ENCODE data around the gene KRT5. TPM values are rescaled to one million over a fixed set of nuclear protein-coding genes. Genes with fewer than 3 reads are reported as not detected.
A peak's percentile ranks its signal among the peaks of the same experiment; 100 is the strongest.

Gene KRT5
- total RNA-seq, 1 donor = 0.36 TPM

DNA sequence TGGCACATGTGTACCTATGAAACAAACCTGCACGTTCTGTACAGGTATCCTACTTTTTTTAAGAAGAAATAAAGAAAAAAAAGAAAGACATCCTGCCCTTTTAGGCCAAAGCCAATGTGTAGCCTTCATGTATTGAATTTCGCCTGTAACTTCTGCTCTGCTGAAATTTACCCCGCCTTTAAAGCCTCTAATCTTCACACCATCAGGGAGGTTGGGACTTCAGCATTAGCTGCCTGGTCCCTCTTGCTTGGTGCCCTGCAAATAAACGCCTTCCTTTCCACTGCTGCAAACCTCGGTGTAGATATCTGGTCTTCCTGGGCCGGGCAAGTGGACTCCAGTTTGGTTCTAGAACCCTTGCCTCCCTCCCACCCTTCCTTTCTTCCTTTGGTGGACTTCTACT, 35.4 kb upstream of the KRT5 start:
- DNase-seq (ENCODE audit: insufficient read length, low spot score, missing footprints) = no peak
- H3K27me3 ChIP-seq (ENCODE audit: insufficient read depth, low read length) = peaks cover 32% of the 10 kb centered on the region
- no peaks in the 10 kb centered on the region for H3K9me3 ChIP-seq (ENCODE audit: low read depth, low read length)
- H3K4me3 ChIP-seq (ENCODE audit: insufficient read depth, low read length) = no peak overlapping the region
- H4K20me1 ChIP-seq (ENCODE audit: insufficient read depth, low read length) = peaks cover 1% of the 10 kb centered on the region
- H3K79me2 ChIP-seq (ENCODE audit: insufficient read depth, low read length) = no peaks in the 10 kb centered on the region
- H2AFZ ChIP-seq (ENCODE audit: low read length) = no peak overlapping the region
- TF ChIP-seq, protein P1, sequence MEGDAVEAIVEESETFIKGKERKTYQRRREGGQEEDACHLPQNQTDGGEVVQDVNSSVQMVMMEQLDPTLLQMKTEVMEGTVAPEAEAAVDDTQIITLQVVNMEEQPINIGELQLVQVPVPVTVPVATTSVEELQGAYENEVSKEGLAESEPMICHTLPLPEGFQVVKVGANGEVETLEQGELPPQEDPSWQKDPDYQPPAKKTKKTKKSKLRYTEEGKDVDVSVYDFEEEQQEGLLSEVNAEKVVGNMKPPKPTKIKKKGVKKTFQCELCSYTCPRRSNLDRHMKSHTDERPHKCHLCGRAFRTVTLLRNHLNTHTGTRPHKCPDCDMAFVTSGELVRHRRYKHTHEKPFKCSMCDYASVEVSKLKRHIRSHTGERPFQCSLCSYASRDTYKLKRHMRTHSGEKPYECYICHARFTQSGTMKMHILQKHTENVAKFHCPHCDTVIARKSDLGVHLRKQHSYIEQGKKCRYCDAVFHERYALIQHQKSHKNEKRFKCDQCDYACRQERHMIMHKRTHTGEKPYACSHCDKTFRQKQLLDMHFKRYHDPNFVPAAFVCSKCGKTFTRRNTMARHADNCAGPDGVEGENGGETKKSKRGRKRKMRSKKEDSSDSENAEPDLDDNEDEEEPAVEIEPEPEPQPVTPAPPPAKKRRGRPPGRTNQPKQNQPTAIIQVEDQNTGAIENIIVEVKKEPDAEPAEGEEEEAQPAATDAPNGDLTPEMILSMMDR (IDR thresholded peaks at IDR 0.05; ENCODE audit: extremely low read depth, low read depth, low read length) = no peak
- H3K4me2 ChIP-seq (ENCODE audit: insufficient read depth, low read length) = no peak overlapping the region
- H3K27ac ChIP-seq (ENCODE audit: low read depth, low read length) = no peak overlapping the region
- H3K36me3 ChIP-seq (ENCODE audit: insufficient read depth, low read length) = no peaks in the 10 kb centered on the region
- H3K4me1 ChIP-seq (ENCODE audit: insufficient read depth, low read length) = no peaks in the 10 kb centered on the region

- H3K36me3 ChIP-seq (ENCODE audit: insufficient read depth, low read length) = no peaks in the 10 kb centered on the region
- H3K27ac ChIP-seq (ENCODE audit: low read depth, low read length) = no peak within 1 kb of the TSS
- no peaks in the 10 kb centered on the region for H3K4me1 ChIP-seq (ENCODE audit: insufficient read depth, low read length)
- H2AFZ ChIP-seq (ENCODE audit: low read length) = no peak within 1 kb of the TSS
- TF ChIP-seq, protein P1 (IDR thresholded peaks at IDR 0.05; ENCODE audit: extremely low read depth, low read depth, low read length) = no peak
- no peak for DNase-seq (ENCODE audit: insufficient read length, low spot score, missing footprints)
- H3K27me3 ChIP-seq (ENCODE audit: insufficient read depth, low read length) = peaks cover 45% of the 10 kb centered on the region
- H3K4me2 ChIP-seq (ENCODE audit: insufficient read depth, low read length) = no peak within 1 kb of the TSS
- no peaks in the 10 kb centered on the region for H3K79me2 ChIP-seq (ENCODE audit: insufficient read depth, low read length)
- H3K9me3 ChIP-seq (ENCODE audit: low read depth, low read length) = no peaks in the 10 kb centered on the region
- H3K4me3 ChIP-seq (ENCODE audit: insufficient read depth, low read length) = no peak within 1 kb of the TSS
- peaks cover 3% of the 10 kb centered on the region for H4K20me1 ChIP-seq (ENCODE audit: insufficient read depth, low read length)
Measured at GRCh38 chr12:52552681-52553195, 32.5 kb upstream of the KRT5 start, which contains the start of gene KRT71. KRT71 (minus strand) TSS chr12:52553145; CDS start chr12:52553077, 68 bp downstream.

DNA sequence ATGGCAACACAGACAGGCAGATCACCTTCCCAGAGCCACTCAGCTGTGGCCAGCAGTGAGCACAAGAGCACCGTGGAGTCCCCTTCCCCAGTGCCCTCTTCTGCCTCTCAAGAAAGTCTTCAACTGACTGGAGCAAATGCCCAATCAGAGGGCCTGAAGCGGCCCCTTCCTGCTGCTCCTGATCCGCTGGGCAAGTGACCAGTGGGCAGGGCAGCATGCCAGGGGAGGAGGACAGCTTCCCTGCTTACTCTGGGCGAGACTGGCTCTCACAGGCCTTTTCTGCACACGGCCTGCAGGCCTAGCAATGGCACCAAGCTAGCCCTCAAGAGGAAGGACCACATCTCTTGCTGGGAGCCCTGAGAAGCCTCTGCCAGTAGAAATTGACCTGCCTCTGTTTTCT, 31.9 kb upstream of the KRT5 start:
- Histone ChIP-seq H3K79me2 (ENCODE audit: insufficient read depth, low read length) (no peaks in the 10 kb centered on the region), H3K36me3 (ENCODE audit: insufficient read depth, low read length) (no peaks in the 10 kb centered on the region), H3K27ac (ENCODE audit: low read depth, low read length) (no peak overlapping the region), H3K4me1 (ENCODE audit: insufficient read depth, low read length) (no peaks in the 10 kb centered on the region), H3K27me3 (ENCODE audit: insufficient read depth, low read length) (peaks cover 50% of the 10 kb centered on the region), H3K4me3 (ENCODE audit: insufficient read depth, low read length) (no peak overlapping the region), H2AFZ (ENCODE audit: low read length) (no peak overlapping the region), H3K4me2 (ENCODE audit: insufficient read depth, low read length) (no peak overlapping the region), H4K20me1 (ENCODE audit: insufficient read depth, low read length) (peaks cover 3% of the 10 kb centered on the region), H3K9me3 (ENCODE audit: low read depth, low read length) (no peaks in the 10 kb centered on the region)
- DNase-seq (ENCODE audit: insufficient read length, low spot score, missing footprints) = peak; percentile 38
- TF ChIP-seq, protein P1 (IDR thresholded peaks at IDR 0.05; ENCODE audit: extremely low read depth, low read depth, low read length) = no peak

DNA sequence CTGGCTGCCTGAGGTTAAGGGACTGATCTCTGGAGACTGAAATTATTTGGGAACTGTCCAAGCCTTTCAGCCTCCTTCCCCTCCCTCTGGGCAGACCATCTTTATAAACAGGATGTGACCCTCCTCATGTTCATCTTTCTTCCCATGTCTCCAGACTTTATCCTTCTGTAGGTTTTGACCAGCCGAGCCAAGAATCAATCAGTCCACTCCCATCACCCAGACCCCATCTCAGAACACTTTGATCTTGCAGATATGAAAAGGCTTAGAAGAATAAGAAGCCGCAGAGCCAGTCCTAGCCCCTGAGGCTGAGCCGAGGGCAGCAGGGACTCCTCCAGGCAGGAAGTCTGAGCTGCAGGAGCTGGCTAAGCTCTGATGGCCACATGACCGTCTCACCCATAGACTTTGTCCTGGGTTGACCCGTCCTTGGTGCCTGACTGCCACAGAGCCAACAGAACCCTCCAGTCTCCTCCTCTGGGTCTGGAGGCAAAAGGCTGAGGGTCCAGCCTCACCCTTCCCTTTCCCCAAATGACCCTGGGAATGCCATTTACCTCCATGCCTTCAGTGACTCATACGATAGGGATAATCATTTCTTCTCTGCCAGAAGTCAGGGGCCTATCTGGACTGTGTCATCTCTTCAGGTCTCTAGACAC, 31.1 kb upstream of the KRT5 start:
- TF ChIP-seq, protein P1 (IDR thresholded peaks at IDR 0.05; ENCODE audit: extremely low read depth, low read depth, low read length) = no peak
- DNase-seq (ENCODE audit: insufficient read length, low spot score, missing footprints) = peak; percentile 8
- no peaks in the 10 kb centered on the region for H3K36me3 ChIP-seq (ENCODE audit: insufficient read depth, low read length)
- H3K4me2 ChIP-seq (ENCODE audit: insufficient read depth, low read length) = no peak overlapping the region
- H3K4me3 ChIP-seq (ENCODE audit: insufficient read depth, low read length) = no peak overlapping the region
- peaks cover 45% of the 10 kb centered on the region for H3K27me3 ChIP-seq (ENCODE audit: insufficient read depth, low read length)
- no peaks in the 10 kb centered on the region for H3K9me3 ChIP-seq (ENCODE audit: low read depth, low read length)
- H3K4me1 ChIP-seq (ENCODE audit: insufficient read depth, low read length) = no peaks in the 10 kb centered on the region
- H3K79me2 ChIP-seq (ENCODE audit: insufficient read depth, low read length) = no peaks in the 10 kb centered on the region
- no peak overlapping the region for H2AFZ ChIP-seq (ENCODE audit: low read length)
- H4K20me1 ChIP-seq (ENCODE audit: insufficient read depth, low read length) = peaks cover 3% of the 10 kb centered on the region
- H3K27ac ChIP-seq (ENCODE audit: low read depth, low read length) = no peak overlapping the region
